H1 (cell line): ENCODE results near the gene SNX33. TPM values are rescaled to one million over a fixed set of nuclear protein-coding genes. Genes with fewer than 3 reads are reported as not detected.

Experiments
- CTCF ChIA-PET: fragments of 300-600 bp; sonication (Branson Sonifier 250); formaldehyde crosslinking; loops from one replicate; lab custom pipeline; 2021; ENCODE audit not compliant: partially characterized antibody; lab: Charles Lee
- POLR2A ChIA-PET: fragments of 300-600 bp; sonication (Branson Sonifier 250); formaldehyde crosslinking; loops from one replicate; lab custom pipeline; 2021; ENCODE audit warnings: inconsistent platforms; ENCODE audit not compliant: partially characterized antibody; lab: Charles Lee
- DNase-seq, 2 experiments: peaks; one replicate each; pipeline versions ENCODE4 v3.0.0 to v3.0.0-alpha.2; 2010 to 2022; ENCODE audit warnings: low spot score in 2 of 2, low read depth in 1 of 2, mixed read lengths in 1 of 2
- FAIRE-seq: peaks from 2 replicates; lab custom pipeline; 2011; peaks lifted over from hg19 to GRCh38; lab: Jason Lieb, UNC
- H2AFZ ChIP-seq: 2 replicates; pipeline ENCODE4 v1.8.1; 2012; ENCODE audit warnings: low read length, inconsistent platforms
- H2AK5ac ChIP-seq: 2 replicates; pipeline ENCODE4 v1.6.1; 2013; ENCODE audit warnings: low read depth, low read length
- H2BK120ac ChIP-seq: replicated peaks from 2 replicates; pipeline ENCODE3; 2013; ENCODE audit warnings: low read depth, low read length, inconsistent platforms
- H2BK12ac ChIP-seq: 2 replicates; pipeline ENCODE4 v1.6.1; 2013; ENCODE audit warnings: low read depth, low read length
- H2BK15ac ChIP-seq: 2 replicates; pipeline ENCODE4 v1.6.1; 2013; ENCODE audit warnings: low read length
- H2BK20ac ChIP-seq: 2 replicates; pipeline ENCODE4 v1.6.1; 2013; ENCODE audit warnings: low read length
- H2BK5ac ChIP-seq: 2 replicates; pipeline ENCODE4 v1.6.1; 2013; ENCODE audit warnings: low read depth, low read length
- H3K14ac ChIP-seq: 2 replicates; pipeline ENCODE4 v1.6.1; 2013; ENCODE audit warnings: inconsistent platforms; ENCODE audit not compliant: insufficient read length
- H3K18ac ChIP-seq: 2 replicates; pipeline ENCODE4 v1.6.1; 2013; ENCODE audit warnings: low read length; ENCODE audit errors: extremely low read depth
- H3K23ac ChIP-seq: 2 replicates; pipeline ENCODE4 v1.6.1; 2013; ENCODE audit warnings: inconsistent platforms; ENCODE audit not compliant: insufficient read length
- H3K23me2 ChIP-seq: 2 replicates; pipeline ENCODE4 v1.6.1; 2013; ENCODE audit warnings: low read depth, low read length
- H3K27ac ChIP-seq: 2 replicates; pipeline ENCODE4 v1.6.1; 2011; ENCODE audit warnings: low read depth, low read length, inconsistent platforms
- H3K27me3 ChIP-seq, 4 experiments: replicated peaks in 1 of 4; 1 replicate in 1 of 4; 2 replicates in 3 of 4; pipeline versions ENCODE4 v1.6.1 to v1.8.1; 2011 to 2013; ENCODE audit warnings: low read length in 3 of 4, mild to moderate bottlenecking in 3 of 4, inconsistent platforms in 2 of 4, mixed read lengths in 2 of 4, moderate library complexity in 1 of 4; ENCODE audit not compliant: control insufficient read depth in 3 of 4, insufficient read depth in 3 of 4; ENCODE audit errors: extremely low read depth in 1 of 4
- H3K36me3 ChIP-seq, 4 experiments: 2 replicates each; pipeline versions ENCODE4 v1.6.1 to v1.8.1; 2011 to 2013; ENCODE audit warnings: mild to moderate bottlenecking in 4 of 4, low read length in 3 of 4, moderate library complexity in 2 of 4, control low read depth in 1 of 4, inconsistent platforms in 1 of 4; ENCODE audit not compliant: insufficient read depth in 4 of 4, control insufficient read depth in 2 of 4
- H3K4ac ChIP-seq: replicated peaks from 2 replicates; pipeline ENCODE3; 2013; ENCODE audit warnings: low read length, low read depth, mixed read lengths, inconsistent platforms; ENCODE audit not compliant: insufficient read length
- H3K4me1 ChIP-seq, 4 experiments: replicated peaks in 1 of 4; 1 replicate in 1 of 4; 2 replicates in 3 of 4; pipeline versions ENCODE4 v1.6.1 to v1.8.1; 2011 to 2013; ENCODE audit warnings: low read length in 3 of 4, inconsistent platforms in 2 of 4, mixed read lengths in 1 of 4; ENCODE audit not compliant: insufficient read depth in 4 of 4, control insufficient read depth in 3 of 4
- H3K4me2 ChIP-seq, 2 experiments: 2 replicates each; pipeline versions ENCODE4 v1.6.1 to v1.8.1; 2011 to 2013; ENCODE audit warnings: low read depth in 2 of 2, low read length in 2 of 2, control low read depth in 1 of 2, inconsistent platforms in 1 of 2, mild to moderate bottlenecking in 1 of 2; ENCODE audit not compliant: insufficient read depth in 1 of 2
- H3K4me3 ChIP-seq, 4 experiments: fragments of 200-600, 300-600 bp in 1 of 4; sonication (generic), shearing (Covaris generic), sonication (Bioruptor Twin) in 1 of 4; 2 replicates each; pipeline versions ENCODE4 v1.5.1 to v1.8.1; 2011 to 2016; ENCODE audit warnings: low read length in 4 of 4, low read depth in 3 of 4, control low read depth in 2 of 4, inconsistent platforms in 2 of 4, mild to moderate bottlenecking in 2 of 4, mixed read lengths in 1 of 4, moderate library complexity in 1 of 4; ENCODE audit not compliant: insufficient read depth in 2 of 4; ENCODE audit errors: extremely low read depth in 1 of 4
- H3K56ac ChIP-seq: replicated peaks from 2 replicates; pipeline ENCODE3; 2013; ENCODE audit warnings: low read depth, mild to moderate bottlenecking, mixed read lengths, low read length, inconsistent platforms; ENCODE audit not compliant: insufficient read length
- H3K79me1 ChIP-seq: 2 replicates; pipeline ENCODE4 v1.6.1; 2013; ENCODE audit warnings: low read depth, low read length, control low read depth
- H3K79me2 ChIP-seq, 2 experiments: 2 replicates each; pipeline versions ENCODE4 v1.6.1 to v1.8.1; 2012 to 2013; ENCODE audit warnings: low read length in 2 of 2, mild to moderate bottlenecking in 2 of 2, inconsistent platforms in 1 of 2; ENCODE audit not compliant: insufficient read depth in 2 of 2, control insufficient read depth in 1 of 2
- H3K9ac ChIP-seq, 4 experiments: replicated peaks in 1 of 4; 1 replicate in 1 of 4; 2 replicates in 3 of 4; pipeline versions ENCODE4 v1.6.1 to v1.8.1; 2011 to 2013; ENCODE audit warnings: low read depth in 3 of 4, low read length in 3 of 4, control low read depth in 2 of 4, mild to moderate bottlenecking in 2 of 4, moderate library complexity in 2 of 4, inconsistent platforms in 1 of 4; ENCODE audit errors: extremely low read depth in 1 of 4
- H3K9me3 ChIP-seq, 2 experiments: 2 replicates each; pipeline versions ENCODE4 v1.6.1 to v1.8.1; 2012 to 2013; ENCODE audit warnings: mild to moderate bottlenecking in 2 of 2, moderate library complexity in 2 of 2, control low read depth in 1 of 2, inconsistent platforms in 1 of 2, low read depth in 1 of 2, low read length in 1 of 2, mixed read lengths in 1 of 2; ENCODE audit not compliant: insufficient read depth in 2 of 2
- H4K20me1 ChIP-seq, 2 experiments: replicated peaks in 1 of 2; 2 replicates each; pipeline versions ENCODE3 to v1.8.1; 2011 to 2013; ENCODE audit warnings: inconsistent platforms in 2 of 2, low read length in 2 of 2, mild to moderate bottlenecking in 1 of 2; ENCODE audit not compliant: insufficient read depth in 2 of 2, control insufficient read depth in 1 of 2
- H4K5ac ChIP-seq: 2 replicates; pipeline ENCODE4 v1.6.1; 2013; ENCODE audit warnings: low read length, low read depth, mixed read lengths, inconsistent platforms; ENCODE audit not compliant: insufficient read length
- H4K8ac ChIP-seq: 2 replicates; pipeline ENCODE4 v1.8.0; 2013; ENCODE audit warnings: mild to moderate bottlenecking, moderate library complexity, low read length, inconsistent platforms; ENCODE audit not compliant: insufficient read depth; ENCODE audit errors: extremely low read depth
- H4K91ac ChIP-seq: replicated peaks from 2 replicates; pipeline ENCODE3; 2013; ENCODE audit warnings: low read length, mixed read lengths, inconsistent platforms; ENCODE audit not compliant: insufficient read length
- EZH2 ChIP-seq: fragments of 200-600 bp; sonication (generic); IDR thresholded peaks from 2 replicates; pipeline ENCODE4 v1.7.1; 2012; ENCODE audit warnings: low read depth, mild to moderate bottlenecking, moderate library complexity, low read length, inconsistent platforms; ENCODE audit not compliant: severe bottlenecking
- GABPA ChIP-seq: IDR thresholded peaks from 2 replicates; pipeline ENCODE4 v1.6.1; 2011; ENCODE audit warnings: mild to moderate bottlenecking, low read length, moderate library complexity, borderline replicate concordance; ENCODE audit not compliant: insufficient read depth
- KDM5A ChIP-seq: fragments of 200-600 bp; IDR thresholded peaks from 2 replicates; pipeline ENCODE4 v1.7.1; 2012; ENCODE audit warnings: mild to moderate bottlenecking, low read length, inconsistent platforms, mixed read lengths
- MAFK ChIP-seq: IDR thresholded peaks from 2 replicates; pipeline ENCODE4 v1.6.1; 2012; ENCODE audit warnings: low read depth, mild to moderate bottlenecking, improper control_type of control experiment, low read length
- NRF1 ChIP-seq: IDR thresholded peaks from 2 replicates; pipeline ENCODE4 v1.6.1; 2011; ENCODE audit warnings: mild to moderate bottlenecking, low read depth, low read length, improper control_type of control experiment
- RNF2 ChIP-seq: fragments of 200-900, 300-1000 bp; sonication (generic); IDR thresholded peaks from 2 replicates; pipeline ENCODE4 v1.7.1; 2016; ENCODE audit warnings: borderline replicate concordance, low read depth, mild to moderate bottlenecking, antibody characterized with exemption, low read length; ENCODE audit not compliant: poor library complexity, severe bottlenecking; ENCODE audit errors: missing control alignments
- SIRT6 ChIP-seq: IDR thresholded peaks from one replicate; pipeline ENCODE4 v1.7.1; 2012; ENCODE audit warnings: low read length, inconsistent platforms
- SP2 ChIP-seq: IDR thresholded peaks from 2 replicates; pipeline ENCODE4 v1.6.1; 2012; ENCODE audit warnings: mild to moderate bottlenecking, low read length, inconsistent platforms
- TCF12 ChIP-seq: IDR thresholded peaks from 2 replicates; pipeline ENCODE4 v1.6.1; 2011; ENCODE audit warnings: low read depth, mild to moderate bottlenecking, low read length
- YY1 ChIP-seq: IDR thresholded peaks from 2 replicates; pipeline ENCODE4 v1.6.1; 2011; ENCODE audit warnings: low read depth, mild to moderate bottlenecking, low read length
- ZNF274 ChIP-seq: IDR thresholded peaks from 2 replicates; pipeline ENCODE4 v1.7.0; 2012; ENCODE audit warnings: low read length, borderline replicate concordance; ENCODE audit errors: extremely low read depth
- WGBS, 2 experiments: shearing (Covaris generic) in 1 of 2; methylation state at CpG; one replicate each; pipeline versions ENCODE4 v1.1.6 to v1.1.7; 2013 to 2015; ENCODE audit warnings: low lambda C conversion rate in 2 of 2, mixed read lengths in 2 of 2, inconsistent platforms in 1 of 2, low coverage in 1 of 2, missing lambda C conversion rate in 1 of 2; ENCODE audit not compliant: insufficient replicate concordance in 2 of 2, insufficient coverage in 1 of 2, insufficient read length in 1 of 2; ENCODE audit errors: extremely low coverage in 1 of 2, missing lambda C conversion rate in 1 of 2; 5-methylcytosine and 5-hydroxymethylcytosine counted together
- polyA plus RNA-seq, 7 experiments: library from polyadenylated mRNA; depleted of rRNA in 3 of 7; stranded (reverse) in 5 of 7; unstranded in 2 of 7; fragments of >200 nt in 5 of 7; fragments of 200-250 nt in 2 of 7; gene quantifications; 1 replicate in 5 of 7; 2 replicates in 1 of 7; 4 replicates in 1 of 7; pipeline versions ENCODE4 v1.2.1 to v1.2.3, GENCODE V29; 2011 to 2013; ENCODE audit warnings: missing spikeins in 2 of 7, mixed read lengths in 2 of 7
- total RNA-seq: library from RNA; stranded (reverse); fragmentation: NEBNext Ultra II Directional; extraction: Animal tissue kit (Norgen Biotek cat#: 25700); gene quantifications from 2 replicates; pipeline ENCODE4 v1.2.1, GENCODE V29; 2021

The SNX33 gene
- total and polyA plus RNA-seq, 2 of the 8 experiments (the other 6 are each of a cell fraction or from before 2014, with no cell fraction given): 14.3 to 22.9 TPM

- DNase-seq: no peak
- H3K9me3 ChIP-seq: no peaks in the 10 kb centered on the region
- no peak for TF ChIP-seq YY1
- TF ChIP-seq MAFK: no peak
- no peak for TF ChIP-seq NRF1
- TF ChIP-seq TCF12: no peak
- TF ChIP-seq SIRT6: no peak
- no peak for TF ChIP-seq SP2
- no peak for TF ChIP-seq EZH2
- no peak for TF ChIP-seq RNF2
- no peak for TF ChIP-seq KDM5A
- no peak for TF ChIP-seq ZNF274
- TF ChIP-seq GABPA: no peak
Measured at GRCh38 chr15:75705854-75706681, 58.4 kb downstream of the SNX33 start.

More at GRCh38 chr15:75705854-75706681, 58.4 kb downstream of the SNX33 start:
- Histone ChIP-seq H2BK120ac (no peak overlapping the region), H4K20me1 (peaks cover 0 to 4% of the 10 kb centered on the region in 2 experiments), H4K91ac (no peak overlapping the region), H3K27ac (no peak overlapping the region; the same call in 1 of the 2 replicates), H3K14ac (no peak overlapping the region), H3K79me1 (no peaks in the 10 kb centered on the region), H2AK5ac (peak overlapping the region; percentile 95; the same call in 1 of the 2 replicates), H2BK5ac (peak overlapping the region; percentile 56), H2AFZ (no peak overlapping the region), H2BK20ac (peak overlapping the region; percentile 95), H3K4me3 (no peak overlapping the region), H3K4me1 (peaks cover 0 to 6% (median 1%) of the 10 kb centered on the region in 4 experiments; a peak in 3 of 7 replicates), H2BK15ac (peak overlapping the region; percentile 98), H4K8ac (no peak overlapping the region; the same call in 1 of the 2 replicates), H3K9ac (no peak overlapping the region), H3K27me3 (no peaks in the 10 kb centered on the region), H3K23ac (no peak overlapping the region), H3K79me2 (no peaks in the 10 kb centered on the region), H2BK12ac (peak overlapping the region; percentile 87; the same call in 1 of the 2 replicates), H4K5ac (no peak overlapping the region), H3K4ac (peak overlapping the region; percentile 69), H3K36me3 (no peaks in the 10 kb centered on the region), H3K23me2 (no peaks in the 10 kb centered on the region), H3K4me2 (no peak overlapping the region), H3K18ac (peak overlapping the region; percentile 78; the same call in 1 of the 2 replicates), H3K56ac (no peak overlapping the region)
- POLR2A ChIA-PET: interaction anchor here (0.6 to 2.3 kb wide), 3 partner anchors 17 to 329 kb away, joined by 3 to 7 read pairs (median 5); a partner anchor contains a TSS
- 84% methylated on average over 13 of the region's 14 CpGs; no CpG with 5 or more reads in 1 of the 2 experiments for WGBS, 2 experiments
- CTCF ChIA-PET: interaction anchor here (0.5 to 1.4 kb wide), 7 partner anchors 12 to 196 kb away, joined by 3 to 5 read pairs (median 4); no protein-coding TSS in a partner anchor
- no peak for FAIRE-seq
